Measurements from ENCODE around the gene MBNL2.
A peak's percentile ranks its signal among the peaks of the same experiment; 100 is the strongest.

MBNL2 gene

DNA sequence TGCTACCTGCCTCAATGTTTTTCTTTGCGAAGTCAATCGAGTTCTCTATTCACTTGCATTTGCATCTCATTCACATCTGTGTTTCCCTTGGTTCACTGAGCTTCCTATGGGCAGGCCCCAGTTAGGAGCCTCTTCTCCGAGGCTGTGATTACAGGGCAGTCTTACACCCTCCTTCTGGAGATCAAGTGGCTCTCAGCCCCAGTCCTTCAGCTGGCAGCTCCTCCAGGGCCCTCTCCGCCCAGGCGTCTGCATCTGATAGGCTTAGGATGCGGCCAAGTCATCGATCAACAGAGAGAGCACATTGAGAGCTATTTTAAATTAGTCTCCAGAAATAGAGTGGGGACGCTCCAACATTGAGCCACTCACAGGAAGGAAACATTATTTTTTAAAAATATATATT lies 44.2 kb downstream of the MBNL2 start:
- Histone ChIP-seq H3K4me3 (ENCODE audit: low read depth, low read length) (no peak overlapping the region), H3K36me3 (replicated peaks) (no peaks in the 10 kb centered on the region), H3K27me3 (replicated peaks) (no peaks in the 10 kb centered on the region), H3K27ac (peak overlapping the region; percentile 52)
- in situ Hi-C loops (cut with HindIII; ENCODE audit: low pct_ligation_motif_present, low sequenced_read_pairs), result no loop called here
- DNase-seq, result no peak
- TF ChIP-seq CTCF (IDR thresholded peaks at IDR 0.05; ENCODE audit: low read depth, low read length, missing control alignments), result no peak

GRCh38 chr13:97266772-97267417 lies 44.8 kb downstream of the MBNL2 start:
- peak; percentile 57 for DNase-seq
- peak overlapping the region; percentile 52 for H3K27ac ChIP-seq
- H3K36me3 ChIP-seq (replicated peaks), result no peaks in the 10 kb centered on the region
- no peak overlapping the region for H3K4me3 ChIP-seq (ENCODE audit: low read depth, low read length)
- no peaks in the 10 kb centered on the region for H3K27me3 ChIP-seq (replicated peaks)
- in situ Hi-C loops (cut with HindIII; ENCODE audit: low pct_ligation_motif_present, low sequenced_read_pairs), result no loop called here
- no peak for TF ChIP-seq CTCF (IDR thresholded peaks at IDR 0.05; ENCODE audit: low read depth, low read length, missing control alignments)

GRCh38 chr13:97267418-97268059 lies 45.4 kb downstream of the MBNL2 start:
- Histone ChIP-seq H3K36me3 (replicated peaks) (no peaks in the 10 kb centered on the region), H3K4me3 (ENCODE audit: low read depth, low read length) (no peak overlapping the region), H3K27ac (peak overlapping the region; percentile 52), H3K27me3 (replicated peaks) (no peaks in the 10 kb centered on the region)
- no peak for TF ChIP-seq CTCF (IDR thresholded peaks at IDR 0.05; ENCODE audit: low read depth, low read length, missing control alignments)
- no peak for DNase-seq
- in situ Hi-C loops (cut with HindIII; ENCODE audit: low pct_ligation_motif_present, low sequenced_read_pairs), result no loop called here

GRCh38 chr13:97268772-97269171 lies 46.6 kb downstream of the MBNL2 start:
- in situ Hi-C loops (cut with HindIII; ENCODE audit: low pct_ligation_motif_present, low sequenced_read_pairs), result no loop called here
- Histone ChIP-seq H3K4me3 (ENCODE audit: low read depth, low read length) (no peak overlapping the region), H3K36me3 (replicated peaks) (no peaks in the 10 kb centered on the region), H3K27ac (no peak overlapping the region), H3K27me3 (replicated peaks) (no peaks in the 10 kb centered on the region)
- peak; percentile 36 for TF ChIP-seq CTCF (IDR thresholded peaks at IDR 0.05; ENCODE audit: low read depth, low read length, missing control alignments)
- DNase-seq, result no peak

DNA sequence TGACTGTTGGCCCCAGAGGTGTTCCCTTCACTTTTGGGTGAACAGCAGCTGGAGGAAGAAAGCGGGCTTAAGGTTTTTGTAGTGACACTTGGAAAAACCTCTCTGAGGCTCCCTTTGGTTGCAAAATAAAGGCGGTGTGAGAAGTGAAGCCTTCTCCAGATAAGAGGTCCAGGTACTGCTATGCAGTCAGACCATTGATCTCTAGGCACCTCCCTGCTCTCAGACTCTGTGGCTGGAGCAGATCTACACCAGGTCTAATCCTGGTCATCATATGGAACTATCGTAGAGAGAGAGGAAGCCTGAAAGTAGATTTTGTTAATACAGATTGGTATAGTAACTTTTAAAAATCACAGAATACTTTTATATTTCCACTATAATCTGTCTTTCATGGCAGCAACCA lies 47.5 kb downstream of the MBNL2 start:
- no peak overlapping the region for H3K27ac ChIP-seq
- in situ Hi-C loops (cut with HindIII; ENCODE audit: low pct_ligation_motif_present, low sequenced_read_pairs), result no loop called here

More for the DNA sequence above, 47.5 kb downstream of the MBNL2 start:
- Histone ChIP-seq H3K36me3 (replicated peaks) (no peaks in the 10 kb centered on the region), H3K4me3 (ENCODE audit: low read depth, low read length) (no peak overlapping the region), H3K27me3 (replicated peaks) (no peaks in the 10 kb centered on the region)
- TF ChIP-seq CTCF (IDR thresholded peaks at IDR 0.05; ENCODE audit: low read depth, low read length, missing control alignments), result no peak
- DNase-seq, result no peak

All from brain microvascular endothelial cell (primary cell).